HG02571 (cell line): Measurements from ENCODE around the gene NFKBIE.
"Not testable (repeated sequence)": the region's sequence is repeated elsewhere in the genome, so short reads cannot be mapped to it uniquely, and the experiment has no call there.

Experiments
- ATAC-seq: cut with Tn5 transposase; IDR thresholded peaks from one replicate; pipeline ENCODE4 v1.9.1; 2021; ENCODE audit warnings: mild to moderate bottlenecking, moderate library complexity; ENCODE audit not compliant: unreplicated experiment

The NFKBIE gene, protein sequence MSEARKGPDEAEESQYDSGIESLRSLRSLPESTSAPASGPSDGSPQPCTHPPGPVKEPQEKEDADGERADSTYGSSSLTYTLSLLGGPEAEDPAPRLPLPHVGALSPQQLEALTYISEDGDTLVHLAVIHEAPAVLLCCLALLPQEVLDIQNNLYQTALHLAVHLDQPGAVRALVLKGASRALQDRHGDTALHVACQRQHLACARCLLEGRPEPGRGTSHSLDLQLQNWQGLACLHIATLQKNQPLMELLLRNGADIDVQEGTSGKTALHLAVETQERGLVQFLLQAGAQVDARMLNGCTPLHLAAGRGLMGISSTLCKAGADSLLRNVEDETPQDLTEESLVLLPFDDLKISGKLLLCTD

DNA sequence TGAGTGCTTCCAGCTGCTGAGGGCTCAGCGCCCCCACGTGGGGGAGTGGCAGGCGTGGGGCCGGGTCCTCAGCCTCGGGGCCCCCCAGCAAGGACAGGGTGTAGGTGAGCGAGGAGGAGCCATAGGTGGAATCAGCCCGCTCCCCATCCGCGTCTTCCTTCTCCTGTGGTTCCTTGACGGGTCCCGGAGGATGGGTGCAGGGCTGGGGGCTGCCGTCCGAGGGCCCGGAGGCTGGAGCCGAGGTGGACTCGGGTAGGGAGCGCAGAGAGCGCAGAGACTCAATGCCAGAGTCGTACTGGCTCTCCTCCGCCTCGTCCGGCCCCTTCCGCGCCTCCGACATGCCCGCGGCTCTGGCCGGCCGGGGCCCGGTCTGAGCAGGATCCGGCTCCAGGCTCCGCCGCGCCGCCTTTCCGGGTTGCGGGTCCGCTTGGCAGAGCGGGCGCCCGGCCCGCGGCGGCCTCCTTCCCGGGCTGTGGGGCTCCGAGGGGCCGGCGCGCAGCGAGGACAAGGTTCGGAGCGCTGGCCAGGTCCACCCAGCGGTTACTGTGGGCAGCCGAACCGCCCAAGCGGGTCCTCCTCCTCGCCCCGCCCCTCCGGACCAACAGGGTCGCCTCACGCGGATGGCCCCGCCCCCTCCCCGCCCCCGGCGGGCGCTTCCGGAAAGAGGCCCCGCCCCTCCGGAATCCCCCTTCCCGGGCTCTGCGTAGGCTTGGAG, at the start of gene NFKBIE:
Gene NFKBIE (minus strand): TSS at position 545 of the 715 bp plus-strand sequence. CDS start 205 bp downstream, at position 340.
- peak; percentile 26 for ATAC-seq

DNA sequence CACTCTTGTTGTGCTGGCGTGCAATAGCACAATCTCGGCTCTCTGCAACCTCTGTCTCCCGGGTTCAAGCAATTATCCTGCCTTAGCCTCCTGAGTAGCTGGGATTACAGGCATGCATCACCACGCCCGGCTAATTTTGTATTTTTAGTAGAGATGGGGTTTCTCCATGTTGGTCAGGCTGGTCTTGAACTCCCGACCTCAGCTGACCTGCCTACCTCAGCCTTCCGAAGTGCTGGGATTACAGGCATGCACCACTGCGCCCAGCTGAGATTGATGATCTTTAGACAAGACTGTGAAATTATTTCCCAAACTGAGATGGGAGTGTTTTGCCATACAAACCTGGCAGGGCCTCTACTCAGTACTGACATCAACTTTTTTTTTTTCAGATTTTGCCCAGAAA, 49.3 kb upstream of the NFKBIE start:
- not testable (repeated sequence) for ATAC-seq

DNA sequence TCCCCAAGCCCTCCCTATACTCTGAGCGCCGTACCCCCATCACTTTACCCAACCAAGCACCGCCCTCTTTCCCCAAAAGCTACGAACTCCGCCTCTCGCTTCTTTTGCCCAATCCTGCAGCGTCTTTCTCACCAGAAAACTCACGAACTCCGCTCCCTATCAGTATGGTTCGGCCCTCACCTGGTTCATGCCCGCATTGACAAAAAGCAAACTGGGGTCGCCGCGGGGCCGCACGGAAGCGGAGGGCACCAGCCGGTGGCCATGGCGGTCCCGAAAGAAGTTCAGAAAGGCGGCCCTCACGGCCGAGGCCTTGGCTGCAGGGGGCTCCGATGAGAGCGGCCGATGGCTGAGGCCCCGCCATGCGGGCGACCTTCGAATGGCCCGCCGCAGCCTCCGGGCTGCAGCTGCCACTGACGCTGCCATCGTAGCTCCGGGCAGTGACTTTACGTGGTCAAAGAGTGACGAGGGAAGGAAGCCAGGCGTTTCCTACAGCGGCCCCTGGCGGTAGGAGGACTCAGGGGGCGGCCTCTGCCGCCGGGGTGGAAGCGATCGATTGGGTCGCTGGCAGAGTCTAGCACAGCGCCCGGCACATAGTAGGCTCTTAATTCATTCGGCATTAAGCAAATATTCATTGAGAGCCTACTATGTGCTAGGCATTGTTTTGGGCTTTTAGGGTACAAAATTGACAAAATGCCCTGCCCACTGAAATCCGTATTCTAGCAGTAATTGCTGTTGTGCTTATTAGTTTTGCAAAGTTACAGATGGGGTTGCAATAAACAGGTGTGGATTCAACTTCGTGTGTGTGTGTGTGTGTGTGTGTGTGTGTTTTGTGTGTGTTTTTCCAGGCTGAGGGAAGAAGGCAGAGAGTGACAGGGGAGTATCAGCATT, 47.8 kb upstream of the NFKBIE start, which contains the start of gene AARS2:
Gene AARS2 (minus strand): TSS at position 447 of the 888 bp plus-strand sequence. CDS start 24 bp downstream, at position 423.
- peak; percentile 84 for ATAC-seq

DNA sequence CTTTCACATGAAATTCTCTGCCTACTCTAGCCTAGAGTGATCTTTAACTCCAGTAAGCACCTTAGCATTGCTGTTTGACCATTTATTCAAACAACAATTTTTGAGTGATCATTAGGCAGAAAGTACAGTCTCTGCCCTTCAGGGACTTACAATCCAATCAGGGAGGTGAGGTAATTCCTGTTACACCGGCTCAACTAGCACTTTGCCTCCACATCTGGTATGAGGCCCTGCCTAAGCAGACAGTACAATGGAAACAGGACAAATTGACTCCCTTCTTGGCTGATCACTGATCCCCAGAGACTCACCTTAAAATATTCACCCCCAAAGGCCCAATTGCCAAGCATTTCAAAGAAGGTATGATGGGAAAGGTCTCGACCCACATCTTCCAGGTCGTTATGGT, 46.4 kb upstream of the NFKBIE start:
- no peak for ATAC-seq

DNA sequence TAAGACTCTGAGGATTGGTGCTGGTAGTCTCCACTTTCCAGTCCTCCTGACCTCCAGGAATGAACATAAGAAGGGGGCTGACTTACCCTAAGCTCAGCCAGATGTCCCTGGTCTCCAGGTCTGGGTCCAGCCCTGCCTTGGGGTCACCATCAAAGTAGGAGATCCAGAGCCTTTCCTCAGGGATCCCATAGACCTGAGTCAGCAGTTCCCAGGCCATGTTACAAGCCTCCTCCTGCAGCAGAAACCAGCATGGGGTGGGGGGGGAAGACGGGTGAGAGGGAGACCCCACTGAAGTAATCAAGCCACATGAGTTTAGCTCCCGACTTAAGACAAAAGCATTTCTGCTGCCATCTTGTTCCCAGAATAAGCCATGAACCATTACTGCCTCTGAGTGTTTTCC, 46.0 kb upstream of the NFKBIE start:
- ATAC-seq = no peak

DNA sequence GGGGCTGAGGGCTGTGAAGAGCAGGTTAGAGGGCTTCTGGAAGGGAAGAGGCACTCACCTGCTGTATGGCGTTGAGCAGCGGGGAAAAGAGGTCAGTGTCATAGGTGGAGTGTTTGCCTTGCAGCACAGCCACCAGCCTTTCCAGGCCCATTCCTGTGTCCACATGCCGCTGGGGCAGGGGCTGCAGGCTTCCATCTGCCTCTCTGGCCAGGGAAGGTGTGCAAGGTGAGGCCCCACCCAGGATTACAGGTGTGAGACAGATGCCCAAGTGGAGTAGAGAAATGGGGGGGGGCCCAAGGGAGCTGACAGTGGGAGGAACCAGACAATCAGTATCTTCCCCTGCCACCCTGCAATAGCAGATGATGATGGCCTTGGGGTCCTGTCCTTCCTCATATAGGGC, 44.9 kb upstream of the NFKBIE start:
- no peak for ATAC-seq

DNA sequence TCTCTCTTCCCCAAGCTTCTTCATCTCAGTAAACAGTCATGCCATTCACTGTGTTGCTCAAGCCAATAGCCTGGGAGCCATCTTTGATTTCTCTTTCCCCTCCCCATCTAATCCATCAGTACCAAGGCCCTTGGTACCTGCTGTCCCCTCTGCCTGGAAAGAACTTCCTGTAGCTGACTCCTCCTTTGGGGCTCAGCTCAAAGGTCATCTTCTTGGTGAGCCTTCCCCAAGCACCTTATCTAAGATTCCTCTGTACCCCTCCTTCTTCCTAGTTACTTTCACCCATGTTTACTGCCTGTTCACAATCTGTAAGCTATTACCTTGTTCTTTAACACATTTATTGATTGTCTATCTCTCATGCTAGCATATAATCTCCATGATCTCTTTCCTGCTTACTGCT, 44.3 kb upstream of the NFKBIE start:
- no peak for ATAC-seq

DNA sequence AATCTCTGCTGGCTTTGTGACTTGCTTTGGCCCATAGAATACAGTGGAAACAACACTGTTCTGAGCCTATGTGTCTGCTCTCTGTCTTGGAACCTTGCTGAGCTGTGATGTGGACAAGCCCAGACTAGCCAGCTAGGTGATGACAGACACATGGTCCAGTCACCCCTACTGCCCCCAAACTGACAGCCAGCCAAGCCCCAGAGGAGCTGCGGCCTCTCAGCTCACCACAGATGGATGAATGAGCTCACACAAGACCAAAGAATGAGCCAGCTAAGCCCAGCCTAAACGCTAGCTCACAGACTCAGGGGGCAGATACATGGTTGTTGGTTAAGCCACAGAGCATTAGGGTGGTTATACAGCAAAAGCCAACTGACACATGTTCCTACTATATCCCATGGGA, 43.7 kb upstream of the NFKBIE start:
- no peak for ATAC-seq

DNA sequence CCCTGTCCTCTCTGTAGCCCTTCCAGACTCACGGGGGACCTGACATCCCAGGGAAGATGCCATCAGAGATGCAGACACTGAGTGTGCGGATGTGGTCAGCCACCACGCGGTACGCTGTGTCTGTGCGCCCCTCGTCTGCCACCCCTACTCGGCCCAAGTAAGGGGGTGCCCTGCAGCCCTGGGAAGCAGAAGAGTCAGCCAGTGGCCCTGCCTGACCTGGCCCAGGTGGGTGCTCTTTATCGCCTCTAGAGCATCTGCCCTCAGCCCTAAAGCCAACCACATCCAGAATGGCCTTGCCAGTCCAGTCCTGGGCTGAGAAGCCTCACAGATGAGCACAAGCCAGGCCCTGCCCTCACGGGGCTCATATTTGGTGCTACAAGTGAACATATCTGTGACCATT, 41.9 kb upstream of the NFKBIE start:
- no peak for ATAC-seq

DNA sequence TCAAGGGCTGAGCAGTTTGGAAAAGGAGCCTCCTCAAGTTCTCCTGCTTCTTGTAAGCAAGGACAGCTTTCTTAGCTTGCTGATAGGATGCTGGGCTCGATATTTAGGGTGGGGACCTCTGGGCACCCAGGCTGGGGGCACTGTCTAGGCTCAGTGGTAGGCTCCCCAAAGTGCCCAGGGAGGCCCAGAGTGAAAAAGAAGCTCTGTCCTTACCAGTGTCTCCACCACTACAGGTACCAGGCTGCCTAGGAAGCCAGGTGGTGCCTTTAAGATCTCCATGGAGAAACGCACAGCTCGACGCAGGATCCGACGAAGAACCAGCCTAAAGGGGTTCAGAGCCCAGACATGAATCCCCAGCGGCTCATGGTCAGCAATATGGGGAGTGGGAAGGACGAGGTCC, 41.4 kb upstream of the NFKBIE start:
- ATAC-seq = no peak

DNA sequence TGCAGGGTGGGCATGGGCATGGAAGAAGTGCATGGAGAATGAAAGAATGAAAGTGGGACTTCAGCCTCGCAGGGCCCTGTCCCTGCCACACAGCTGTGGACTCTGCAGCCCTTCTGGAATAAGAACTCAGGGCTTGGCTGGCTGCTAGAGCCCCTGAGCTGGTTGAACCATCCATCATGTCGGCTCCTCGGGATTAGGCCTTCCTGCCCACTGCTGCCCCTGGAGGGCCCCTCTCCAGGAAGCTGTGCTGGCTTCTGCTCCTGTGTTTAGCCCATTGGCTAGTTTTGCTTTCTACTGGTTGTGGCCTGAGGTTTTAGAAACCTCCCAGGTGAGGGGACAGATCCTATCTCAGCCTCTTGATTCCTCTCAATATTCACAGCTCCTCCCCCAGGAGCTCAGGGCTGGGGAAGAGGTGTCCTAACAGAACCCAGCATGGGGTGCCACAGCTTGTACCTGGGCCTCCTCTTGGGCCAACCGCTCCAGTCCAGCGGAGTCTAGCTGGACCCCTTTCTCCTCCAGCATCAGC, 39.9 kb upstream of the NFKBIE start:
- ATAC-seq = no peak

DNA sequence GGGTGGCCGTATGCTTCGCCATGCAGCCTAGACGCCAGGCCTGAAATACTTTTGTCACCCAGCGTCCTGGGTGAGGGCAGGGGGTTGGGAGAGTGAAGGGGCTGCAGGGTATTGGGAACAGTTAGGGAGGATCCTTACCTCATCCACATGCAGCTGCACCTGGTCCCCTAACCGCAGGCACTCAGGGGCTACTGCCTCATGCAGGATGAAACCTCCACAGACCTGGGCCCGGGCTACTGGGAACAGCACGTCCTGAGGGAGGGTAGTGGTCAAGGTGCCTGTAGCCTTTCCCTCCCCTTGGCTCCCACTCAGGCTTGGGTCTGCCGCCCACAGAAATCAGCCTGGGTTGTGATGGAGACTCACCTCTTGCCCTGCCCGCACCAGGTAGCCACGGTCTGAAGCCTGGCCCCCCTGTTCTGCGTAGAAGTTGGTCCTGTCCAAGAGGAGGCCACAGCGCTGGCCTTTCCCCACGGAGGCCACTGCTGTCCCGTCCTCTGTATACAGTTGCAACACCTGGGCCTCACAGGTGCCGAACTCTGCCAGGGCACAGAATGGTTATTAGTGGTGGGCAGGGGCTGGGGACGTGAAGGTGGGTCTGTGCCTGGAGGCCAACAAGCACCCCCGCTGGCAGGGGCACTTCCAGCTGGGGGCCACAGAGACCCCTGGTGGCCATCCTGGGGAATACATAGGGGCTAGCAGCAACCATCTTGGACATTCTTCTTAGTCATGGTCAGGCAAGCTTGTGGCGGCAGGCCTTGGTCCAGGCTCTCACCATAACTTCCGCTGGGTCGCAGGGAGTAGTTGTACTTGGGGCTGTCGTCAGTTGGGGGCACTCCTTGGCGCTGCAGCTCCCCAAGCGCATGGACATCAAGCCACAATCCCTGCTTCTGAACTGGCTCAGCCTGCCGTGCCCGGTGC, 39.2 kb upstream of the NFKBIE start:
- no peak for ATAC-seq

DNA sequence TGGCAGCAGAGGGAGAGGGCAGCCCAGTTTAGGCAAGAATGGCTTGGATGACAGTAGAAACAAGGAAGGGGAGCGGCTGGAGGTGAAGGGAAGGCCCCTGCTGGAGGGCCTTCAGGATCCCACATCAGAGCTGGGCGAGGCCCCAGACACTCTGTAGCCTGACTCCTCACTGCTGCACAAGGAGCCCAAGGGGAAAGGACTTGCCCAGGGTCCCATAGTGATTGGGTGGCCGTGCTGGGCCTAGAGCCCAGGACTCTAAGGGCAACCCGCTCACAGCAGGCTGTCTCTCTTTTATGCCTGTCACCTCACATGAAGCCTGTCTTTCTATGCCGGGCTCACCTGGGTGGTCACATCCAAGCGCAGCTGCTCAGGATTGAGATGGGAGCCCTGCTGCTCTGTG, 38.5 kb upstream of the NFKBIE start:
- no peak for ATAC-seq

DNA sequence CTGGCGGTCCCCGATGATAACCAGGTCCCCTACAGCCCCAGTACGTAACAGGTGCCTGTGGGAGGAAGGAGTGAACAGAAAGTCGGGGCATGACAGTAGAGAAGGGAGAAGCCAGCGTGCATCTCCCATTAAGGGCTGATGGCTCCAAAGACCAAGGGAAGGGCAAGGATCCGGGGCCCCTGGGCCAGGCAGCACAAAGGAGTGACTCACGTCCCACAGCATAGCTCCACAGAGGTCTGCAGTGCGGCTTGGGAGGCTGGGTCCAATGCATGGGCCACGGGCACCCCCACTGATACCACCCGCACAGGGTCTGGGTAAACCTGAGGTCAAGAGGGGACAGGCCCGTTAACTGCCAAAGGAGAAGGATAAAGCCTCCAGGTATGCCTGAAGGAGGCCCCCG, 37.5 kb upstream of the NFKBIE start:
- no peak for ATAC-seq

DNA sequence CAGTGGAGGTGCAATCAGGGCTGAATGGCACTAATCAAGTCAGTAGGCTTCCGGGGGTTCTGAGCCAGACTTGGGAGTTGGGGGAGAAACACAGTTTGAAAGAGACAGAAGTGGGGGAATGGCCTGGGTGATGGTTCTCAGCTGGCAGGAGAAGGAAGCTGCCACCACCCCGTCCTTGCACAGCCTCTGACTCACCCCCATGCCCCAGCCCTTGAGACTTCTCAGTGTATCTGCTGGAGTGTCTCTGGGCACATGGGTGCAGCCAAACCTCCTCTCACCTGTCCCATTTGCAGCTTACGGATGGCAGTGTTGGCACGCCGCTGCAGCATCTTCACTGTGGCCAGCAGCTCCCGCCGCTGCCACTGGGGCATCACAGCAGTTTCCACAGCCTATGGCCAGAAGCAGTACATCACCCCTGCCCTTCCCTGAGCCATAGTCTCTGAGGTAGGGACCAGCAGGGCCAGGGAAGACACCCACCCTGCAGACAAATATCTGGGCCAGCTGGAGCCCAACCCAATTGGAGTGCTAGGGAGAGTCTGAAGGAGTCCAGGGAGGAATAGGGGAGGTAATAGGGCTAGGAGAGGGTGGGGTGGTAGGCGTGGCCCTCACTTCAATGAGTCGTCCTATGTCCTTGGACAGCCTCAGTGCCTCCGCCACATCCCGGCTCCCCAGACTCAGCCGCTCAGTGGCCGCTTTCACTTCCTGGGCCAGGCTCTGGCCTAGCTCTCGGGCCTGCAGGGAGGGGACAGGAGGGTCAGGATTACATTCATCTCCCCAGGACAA, 36.6 kb upstream of the NFKBIE start:
- ATAC-seq = no peak

DNA sequence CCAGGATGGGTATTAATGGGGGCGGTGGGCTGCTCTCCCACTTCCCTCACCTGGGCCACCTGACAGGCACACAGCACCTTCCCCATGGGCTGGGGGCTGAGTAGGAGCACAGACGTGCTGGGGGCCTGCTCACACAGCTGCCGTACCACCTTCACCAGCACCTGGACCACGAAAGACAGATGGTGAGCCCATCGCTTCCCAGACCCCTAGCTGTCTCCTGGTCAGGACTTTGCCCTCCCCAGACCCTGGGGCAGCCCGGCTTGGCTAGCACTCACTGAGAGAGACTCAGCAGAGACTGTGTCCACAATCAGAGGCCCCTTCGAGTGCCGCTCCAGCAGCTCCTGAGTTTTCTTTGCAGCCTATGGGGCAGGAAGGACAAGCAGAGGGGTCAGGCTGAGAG, 35.8 kb upstream of the NFKBIE start:
- no peak for ATAC-seq

DNA sequence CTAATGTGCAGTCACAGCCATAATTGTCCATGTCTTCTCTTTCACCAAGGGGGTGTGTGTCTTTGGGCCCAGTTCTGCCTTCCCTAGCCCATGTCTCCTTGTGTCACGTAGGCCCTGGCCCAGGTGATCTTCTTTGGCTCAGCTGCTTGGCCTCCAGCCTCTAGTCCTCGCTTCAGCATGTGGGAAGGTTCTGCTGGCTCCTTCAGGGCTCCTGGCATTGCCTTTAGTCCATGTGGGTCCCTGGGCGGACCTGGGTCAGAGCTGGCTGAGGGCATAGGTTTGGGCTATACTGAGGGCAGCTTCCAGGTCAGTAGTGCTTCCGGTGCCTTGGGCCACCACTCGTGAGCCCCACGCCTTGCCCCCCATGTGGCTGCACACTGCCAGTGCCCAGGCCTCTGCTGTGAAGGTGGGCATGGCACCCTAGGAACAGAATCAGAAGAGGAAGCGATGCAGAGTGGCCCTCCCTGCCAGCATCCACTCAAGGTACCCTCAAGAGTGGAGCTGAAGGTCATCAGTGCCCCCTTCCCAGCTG, 35.0 kb upstream of the NFKBIE start:
- no peak for ATAC-seq

DNA sequence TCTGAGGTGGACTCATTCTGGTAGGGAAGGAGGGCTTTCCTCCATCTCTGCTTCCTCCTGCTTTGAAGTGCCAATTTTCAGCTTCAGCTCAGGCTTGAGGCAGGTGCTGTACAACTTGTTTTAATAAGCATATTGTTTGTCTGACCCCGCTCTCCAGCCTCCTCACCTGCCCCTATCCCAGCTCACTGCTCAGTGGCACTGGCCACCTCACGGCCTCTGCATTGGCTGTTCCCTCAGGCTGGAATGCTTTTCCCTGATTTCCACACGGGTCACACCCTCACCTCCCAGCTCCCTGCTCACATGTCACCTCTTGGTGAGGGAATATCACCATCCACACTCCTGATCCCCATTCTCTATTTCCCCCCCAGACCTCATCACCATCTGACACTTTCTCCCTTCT, 33.5 kb upstream of the NFKBIE start:
- ATAC-seq = no peak
